Measurements from ENCODE around the gene FCHSD2. TPM values are rescaled to one million over a fixed set of nuclear protein-coding genes. Genes with fewer than 3 reads are reported as not detected.
A peak's percentile ranks its signal among the peaks of the same experiment; 100 is the strongest.

Gene FCHSD2
- total and polyA plus RNA-seq, 2 donors from 2014 or later, result 8.0 to 58.7 TPM

- no peaks in the 10 kb centered on the region for H3K9me3 ChIP-seq (ENCODE audit: control insufficient read depth in 2 of 3, insufficient read depth in 1 of 3, low read length in 3 of 3)
- no peaks in the 10 kb centered on the region for H3K27me3 ChIP-seq (ENCODE audit: control insufficient read depth, insufficient read depth, low read length)
- intact Hi-C loops (cut with DNase I), result loop anchor here (5.0 kb wide), 1 partner anchor 345 kb away; no protein-coding TSS in a partner anchor
- H3K4me3 ChIP-seq (ENCODE audit: low read length in 3 of 3), result no peak overlapping the region
- DNase-seq (peak in 1 of 5 donors; percentile 33), FAIRE-seq (no peak)
- peaks cover 0 to 17% (median 0%) of the 10 kb centered on the region in 3 donors for H3K4me1 ChIP-seq (ENCODE audit: control insufficient read depth in 2 of 3, insufficient read depth in 2 of 3, low read depth in 1 of 3, low read length in 3 of 3)
- peaks cover 0 to 2% (median 2%) of the 10 kb centered on the region in 3 donors for H3K36me3 ChIP-seq (ENCODE audit: control insufficient read depth in 2 of 3, insufficient read depth in 3 of 3, low read length in 3 of 3)
- H3K27ac ChIP-seq (ENCODE audit: low read depth in 2 of 2, low read length in 2 of 2), result peak overlapping the region; percentile 26 to 51
- peak overlapping the region in 1 of 3 donors; percentile 35 for H3K9ac ChIP-seq (ENCODE audit: low read length in 3 of 3)
- no peak for TF ChIP-seq CTCF (IDR thresholded peaks at IDR 0.05; ENCODE audit: borderline replicate concordance, extremely low read depth, insufficient read depth)
These were observed 309.6 kb downstream of the FCHSD2 start for GRCh38 chr11:72832301-72833082.

- Histone ChIP-seq H3K4me3 (ENCODE audit: low read length in 3 of 3) (no peak overlapping the region), H3K27me3 (ENCODE audit: control insufficient read depth, insufficient read depth, low read length) (no peaks in the 10 kb centered on the region), H3K27ac (ENCODE audit: low read depth in 2 of 2, low read length in 2 of 2) (peak overlapping the region; percentile 26 to 51), H3K9me3 (ENCODE audit: control insufficient read depth in 2 of 3, insufficient read depth in 1 of 3, low read length in 3 of 3) (no peaks in the 10 kb centered on the region), H3K36me3 (ENCODE audit: control insufficient read depth in 2 of 3, insufficient read depth in 3 of 3, low read length in 3 of 3) (peaks cover 0 to 2% (median 0%) of the 10 kb centered on the region in 3 donors), H3K4me1 (ENCODE audit: control insufficient read depth in 2 of 3, insufficient read depth in 2 of 3, low read depth in 1 of 3, low read length in 3 of 3) (peaks cover 0 to 17% (median 0%) of the 10 kb centered on the region in 3 donors), H3K9ac (ENCODE audit: low read length in 3 of 3) (no peak overlapping the region)
- FAIRE-seq (peak; percentile 69), DNase-seq (peak; percentile 83 to 94 (median 91))
- TF ChIP-seq CTCF (IDR thresholded peaks at IDR 0.05; ENCODE audit: borderline replicate concordance, extremely low read depth, insufficient read depth), result peak; percentile 98
- intact Hi-C loops (cut with DNase I), result loop anchor here (5.0 kb wide), 1 partner anchor 346 kb away; no protein-coding TSS in a partner anchor
These were observed 310.4 kb downstream of the FCHSD2 start for GRCh38 chr11:72831521-72832300.

GRCh38 chr11:72829884-72830533 is 312.1 kb downstream of the FCHSD2 start:
- no peak overlapping the region for H3K9ac ChIP-seq (ENCODE audit: low read length in 3 of 3)
- TF ChIP-seq CTCF (IDR thresholded peaks at IDR 0.05; ENCODE audit: borderline replicate concordance, extremely low read depth, insufficient read depth), result no peak
- no peak overlapping the region for H3K4me3 ChIP-seq (ENCODE audit: low read length in 3 of 3)
- intact Hi-C loops (cut with DNase I), result loop anchor here (5.0 kb wide), 1 partner anchor 347 kb away; no protein-coding TSS in a partner anchor
- H3K9me3 ChIP-seq (ENCODE audit: control insufficient read depth in 2 of 3, insufficient read depth in 1 of 3, low read length in 3 of 3), result no peaks in the 10 kb centered on the region
- no peak overlapping the region for H3K27ac ChIP-seq (ENCODE audit: low read depth in 2 of 2, low read length in 2 of 2)
- H3K4me1 ChIP-seq (ENCODE audit: control insufficient read depth in 2 of 3, insufficient read depth in 2 of 3, low read depth in 1 of 3, low read length in 3 of 3), result peaks cover 0 to 13% (median 0%) of the 10 kb centered on the region in 3 donors
- no peaks in the 10 kb centered on the region for H3K27me3 ChIP-seq (ENCODE audit: control insufficient read depth, insufficient read depth, low read length)
- no peak for DNase-seq
- no peak for FAIRE-seq
- no peaks in the 10 kb centered on the region for H3K36me3 ChIP-seq (ENCODE audit: control insufficient read depth in 2 of 3, insufficient read depth in 3 of 3, low read length in 3 of 3)

Measured in kidney (tissue), 14 donors.